K562 (cell line): Measurements from ENCODE around the gene STXBP4. TPM values are rescaled to one million over a fixed set of nuclear protein-coding genes. Genes with fewer than 3 reads are reported as not detected.

Source experiments
- ATAC-seq: fragments of 200-7000 bp; cut with Tn5 transposase; 3 replicates; pipeline ENCODE4 v1.9.1; 2020; ENCODE audit warnings: moderate library complexity
- BruUV-seq: library from RNA; stranded (reverse); fragments of 400-500 nt; replicated peaks from 2 replicates; lab custom pipeline; 2021; lab: Mats Ljungman, UMichigan
- CTCF ChIA-PET: fragments of 300-600 bp; formaldehyde crosslinking; extraction: SDS; loops from one replicate; lab custom pipeline; 2021; ENCODE audit warnings: low intra/inter-chr PET ratio; lab: Yijun Ruan, JAX
- POLR2A ChIA-PET: fragments of 300-600, 350-650 bp; sonication (Branson Sonifier 250); formaldehyde crosslinking; extraction: SDS; loops from one replicate; lab custom pipeline; 2021; ENCODE audit warnings: antibody characterized with exemption, inconsistent platforms; lab: Yijun Ruan, JAX
- DNase-seq, 4 experiments: peaks; one replicate each; pipeline versions ENCODE4 v3.0.0 to v3.0.0-alpha.2; 2011 to 2018; ENCODE audit warnings: low spot score in 3 of 4, mixed read lengths in 3 of 4; ENCODE audit errors: extremely low read depth in 1 of 4
- FAIRE-seq: peaks from 2 replicates; lab custom pipeline; 2011; peaks lifted over from hg19 to GRCh38; lab: Jason Lieb, UNC
- H2AFZ ChIP-seq: 2 replicates; pipeline ENCODE4 v1.6.0; 2011; ENCODE audit warnings: low read depth, low read length, control low read depth, inconsistent platforms
- H3K27ac ChIP-seq: fragments of 200-600 bp; 3 replicates; pipeline ENCODE4 v1.8.0; 2011; ENCODE audit warnings: low read depth, mild to moderate bottlenecking, control low read depth, inconsistent platforms, low read length, moderate library complexity, mixed read lengths; ENCODE audit errors: extremely low read depth
- H3K27me3 ChIP-seq, 2 experiments: fragments of 300-600 bp in 1 of 2; 2 replicates in 1 of 2; 3 replicates in 1 of 2; pipeline versions ENCODE4 v1.6.0 to v1.8.0; 2011; ENCODE audit warnings: inconsistent platforms in 2 of 2, low read length in 2 of 2, mild to moderate bottlenecking in 1 of 2, mixed read lengths in 1 of 2, moderate library complexity in 1 of 2; ENCODE audit not compliant: control insufficient read depth in 2 of 2, insufficient read depth in 2 of 2
- H3K36me3 ChIP-seq: fragments of 300-600 bp; 3 replicates; pipeline ENCODE4 v1.8.0; 2011; ENCODE audit warnings: mild to moderate bottlenecking, low read length, inconsistent platforms; ENCODE audit not compliant: control insufficient read depth, insufficient read depth
- H3K4me1 ChIP-seq, 2 experiments: fragments of 200-600 bp in 1 of 2; replicated peaks in 1 of 2; 2 replicates in 1 of 2; 3 replicates in 1 of 2; pipeline versions ENCODE4 v1.5.1 to v1.8.0; 2011; ENCODE audit warnings: inconsistent platforms in 2 of 2, low read length in 2 of 2, mild to moderate bottlenecking in 1 of 2, mixed read lengths in 1 of 2, moderate library complexity in 1 of 2; ENCODE audit not compliant: control insufficient read depth in 2 of 2, insufficient read depth in 2 of 2
- H3K4me2 ChIP-seq: 2 replicates; pipeline ENCODE4 v1.6.1; 2011; ENCODE audit warnings: low read length, control low read depth, inconsistent platforms, mixed read lengths; ENCODE audit not compliant: insufficient read depth
- H3K4me3 ChIP-seq: fragments of 200-600 bp; sonication (generic), shearing (Covaris generic); 2 replicates; pipeline ENCODE4 v1.5.1; 2016; ENCODE audit warnings: control low read depth, inconsistent platforms
- H3K79me2 ChIP-seq: fragments of 200-600 bp; 3 replicates; pipeline ENCODE4 v1.8.0; 2011; ENCODE audit warnings: low read length, inconsistent platforms; ENCODE audit not compliant: control insufficient read depth, insufficient read depth
- H3K9ac ChIP-seq, 2 experiments: 2 replicates each; pipeline versions ENCODE4 v1.6.0 to v1.6.1; 2011; ENCODE audit warnings: low read depth in 2 of 2, low read length in 2 of 2, control low read depth in 1 of 2, inconsistent platforms in 1 of 2, mild to moderate bottlenecking in 1 of 2, mixed read lengths in 1 of 2; ENCODE audit not compliant: insufficient read depth in 1 of 2
- H3K9me1 ChIP-seq: one replicate; pipeline ENCODE4 v1.6.0; 2011; ENCODE audit warnings: inconsistent platforms, mild to moderate bottlenecking, low read length, moderate library complexity; ENCODE audit not compliant: control insufficient read depth, insufficient read depth
- H3K9me3 ChIP-seq: replicated peaks from 2 replicates; pipeline ENCODE4 v1.5.1; 2011; ENCODE audit warnings: low read depth, low read length, inconsistent platforms; ENCODE audit not compliant: control insufficient read depth, insufficient read depth
- H4K20me1 ChIP-seq: replicated peaks from 2 replicates; pipeline ENCODE4 v1.6.1; 2011; ENCODE audit warnings: low read length, inconsistent platforms, mixed read lengths; ENCODE audit not compliant: control insufficient read depth, insufficient read depth
- AFF1 ChIP-seq, 2 experiments: fragments of 450-650 bp; IDR thresholded peaks; 2 replicates each; pipeline ENCODE4 v1.6.1; 2018; ENCODE audit warnings: mild to moderate bottlenecking in 2 of 2, low read depth in 1 of 2; ENCODE audit not compliant: partially characterized antibody in 2 of 2
- FOXM1 ChIP-seq, 2 experiments: fragments of 450-650 bp in 1 of 2; sonication (generic) in 1 of 2; formaldehyde crosslinking in 1 of 2; IDR thresholded peaks; 2 replicates each; pipeline versions ENCODE4 v1.6.1 to v1.9.0; 2017 to 2022; ENCODE audit warnings: low read depth in 2 of 2, mild to moderate bottlenecking in 2 of 2, missing genetic modification reagents in 1 of 2, moderate library complexity in 1 of 2
- NCOA6 ChIP-seq: fragments of 450-650 bp; IDR thresholded peaks from 2 replicates; pipeline ENCODE4 v1.6.1; 2017; ENCODE audit warnings: mild to moderate bottlenecking
- TEAD2 ChIP-seq: fragments of 450-650 bp; IDR thresholded peaks from 2 replicates; pipeline ENCODE4 v1.6.1; 2016; ENCODE audit warnings: missing genetic modification characterization, control low read depth, missing compliant biosample characterization
- U2AF1 ChIP-seq: fragments of 200-400 bp; formaldehyde crosslinking; optimal IDR thresholded peaks from 2 replicates; pipeline ENCODE3; 2017; ENCODE audit warnings: mild to moderate bottlenecking, low read depth, low read length, moderate library complexity
- ZNF274 ChIP-seq: IDR thresholded peaks from 2 replicates; pipeline ENCODE4 v1.6.1; 2011; ENCODE audit warnings: low read depth, mild to moderate bottlenecking, low read length, moderate library complexity, borderline replicate concordance
- ZNF512 ChIP-seq: IDR thresholded peaks from 2 replicates; pipeline ENCODE4 v1.6.1; 2016; ENCODE audit warnings: missing genetic modification characterization, missing compliant biosample characterization
- ZNF609 ChIP-seq: sonication (generic); formaldehyde crosslinking; IDR thresholded peaks from 2 replicates; pipeline ENCODE4 v1.8.1; 2023; ENCODE audit warnings: missing genetic modification reagents, mild to moderate bottlenecking, borderline replicate concordance
- WGBS: fragments of 100-300 bp; shearing (Covaris generic); methylation state at CpG from one replicate; pipeline ENCODE4 v1.1.6; 2016; ENCODE audit warnings: low coverage, mixed read lengths; ENCODE audit not compliant: insufficient coverage; ENCODE audit errors: missing lambda C conversion rate; 5-methylcytosine and 5-hydroxymethylcytosine counted together
- in situ Hi-C: fragments of 300-500 bp; cut with MboI; formaldehyde crosslinking; loops from 4 replicates; pipeline ENCODE4 v1.15.0; 2018; ENCODE audit warnings: inconsistent platforms, mixed read lengths
- intact Hi-C: fragments of 100-400 bp; cut with micrococcal nuclease; formaldehyde crosslinking; loops from 2 replicates; pipeline ENCODE4 v1.14.2; 2022
- polyA plus RNA-seq, 8 experiments: library from polyadenylated mRNA; depleted of rRNA in 4 of 8; stranded (reverse) in 5 of 8; unstranded in 3 of 8; fragments of >200 nt; fragmentation: Nextera tagmentation in 2 of 8; fragmentation: Illumina TruSeq in 1 of 8; extraction: Ambion mirVana in 2 of 8; extraction: Trizol in 1 of 8; gene quantifications; 2 replicates each; pipeline versions ENCODE4 v1.2.1 to v1.2.3, GENCODE V29; 2011 to 2014; ENCODE audit warnings: inconsistent platforms in 1 of 8, missing spikeins in 1 of 8
- total RNA-seq, 7 experiments: library from RNA; depleted of rRNA in 6 of 7; stranded (reverse); fragments of >200 nt in 6 of 7; fragmentation: Illumina TruSeq in 2 of 7; extraction: Trizol in 2 of 7; gene quantifications; 2 replicates each; pipeline versions ENCODE4 v1.2.1 to v1.2.3, GENCODE V29; 2011 to 2021; ENCODE audit warnings: low replicate concordance in 1 of 7

The STXBP4 gene
- total and polyA plus RNA-seq, 9 of the 15 experiments (the other 6 are each of a cell fraction or from before 2014, with no cell fraction given): 11.6 to 23.2 (median 18.5) TPM

- no peak overlapping the region for H3K4me2 ChIP-seq
- DNase-seq (no peak), ATAC-seq (no peak), FAIRE-seq (no peak)
- no TSS peak for BruUV-seq
- intact Hi-C loops: no loop called here
- no peaks in the 10 kb centered on the region for H3K79me2 ChIP-seq
- peaks cover 41% of the 10 kb centered on the region; the same call in 2 of the 3 replicates for H3K36me3 ChIP-seq
- ChIA-PET POLR2A (no interaction called here), CTCF (no interaction called here)
- no peaks in the 10 kb centered on the region for H3K27me3 ChIP-seq
- no peaks in the 10 kb centered on the region for H3K9me3 ChIP-seq
- no peak overlapping the region for H3K4me3 ChIP-seq
- no peaks in the 10 kb centered on the region for H3K4me1 ChIP-seq
- WGBS: 81% methylated on average over 5 of the region's 5 CpGs
- H3K9me1 ChIP-seq: no peaks in the 10 kb centered on the region
- no peak overlapping the region for H3K27ac ChIP-seq
- H4K20me1 ChIP-seq: no peaks in the 10 kb centered on the region
- no peak overlapping the region for H3K9ac ChIP-seq
- in situ Hi-C loops: no loop called here
- H2AFZ ChIP-seq: no peak overlapping the region
- no peak for TF ChIP-seq U2AF1
- TF ChIP-seq AFF1 (IDR thresholded peaks at IDR 0.05; ENCODE audit: low read depth in 1 of 2, partially characterized antibody in 2 of 2): no peak
- no peak for TF ChIP-seq FOXM1 (IDR thresholded peaks at IDR 0.05; ENCODE audit: low read depth)
- no peak for TF ChIP-seq FOXM1 (CRISPR knock-in tag; IDR thresholded peaks at IDR 0.05; ENCODE audit: low read depth)
- TF ChIP-seq ZNF609 (CRISPR knock-in tag): no peak
- no peak for TF ChIP-seq NCOA6
- TF ChIP-seq TEAD2 (tag): no peak
- TF ChIP-seq ZNF512: no peak
- TF ChIP-seq ZNF274: no peak
These were observed 31.5 kb upstream of the STXBP4 start for GRCh38 chr17:54937018-54937417.
